Esophagus muscularis mucosa (tissue), 3 donors: Measurements from ENCODE around the gene BLACAT1.

Experiments used
- CTCF ChIP-seq, 3 experiments: fragments of 200-600 bp in 2 of 3; fragments of 450-650 bp in 1 of 3; sonication (generic) in 2 of 3; IDR thresholded peaks; one replicate each; pipeline ENCODE4 v1.5.1; 2017 to 2019; ENCODE audit warnings: antibody characterized with exemption in 3 of 3, mild to moderate bottlenecking in 2 of 3, moderate library complexity in 1 of 3
- POLR2A ChIP-seq: fragments of 450-650 bp; IDR thresholded peaks from one replicate; pipeline ENCODE4 v1.6.1; 2017; ENCODE audit warnings: antibody characterized with exemption, moderate library complexity, mild to moderate bottlenecking, low read depth
- POLR2AphosphoS5 ChIP-seq, 2 donors: sonication (generic); formaldehyde crosslinking; IDR thresholded peaks; one replicate each; pipeline ENCODE4 v1.6.1; 2017; ENCODE audit warnings: antibody characterized with exemption in 2 of 2

DNA sequence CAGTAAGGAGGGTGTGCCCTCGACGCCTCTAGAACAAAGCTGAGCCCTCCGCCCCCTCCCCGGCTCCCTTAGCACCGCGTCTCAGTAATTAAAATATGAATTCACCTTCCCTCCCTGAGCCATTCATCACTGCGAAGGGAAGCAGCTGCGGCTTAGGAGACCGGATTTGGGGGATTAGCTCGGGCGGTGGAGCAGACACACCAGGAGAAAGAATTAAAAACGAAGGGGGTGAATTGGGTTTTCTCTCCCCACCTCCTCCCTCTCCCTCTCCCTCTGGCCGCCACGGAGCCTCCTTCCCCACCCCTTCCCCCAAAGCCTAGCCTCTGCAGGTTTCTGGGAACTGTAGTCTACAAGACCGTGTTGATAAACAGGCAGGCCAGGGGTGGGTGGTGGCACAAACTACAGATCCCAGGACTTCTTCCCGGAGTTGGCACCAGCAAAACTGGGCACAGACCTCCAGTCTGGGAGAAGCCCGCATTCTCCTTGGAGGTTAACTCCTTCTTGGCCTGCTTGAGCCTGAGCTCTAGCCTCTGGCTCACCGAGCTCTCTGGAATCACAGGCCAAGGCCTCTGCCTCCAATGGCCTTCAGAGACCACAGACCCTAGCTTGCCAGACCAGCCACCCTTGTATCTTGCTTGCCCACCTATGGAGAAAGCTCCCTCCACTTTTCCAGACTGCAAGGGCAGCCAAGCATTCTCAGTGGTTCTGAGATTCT is 10.8 kb downstream of the BLACAT1 start:
- TF ChIP-seq POLR2A: no peak
- TF ChIP-seq CTCF (IDR thresholded peaks at IDR 0.05): no peak
- TF ChIP-seq POLR2AphosphoS5 (IDR thresholded peaks at IDR 0.05): peak in 1 of 2 donors; percentile 36
